NT2/D1 (cell line): ENCODE data around the gene GTF3A.

Experiments used
- DNase-seq: peaks from one replicate; pipeline ENCODE4 v3.0.0-alpha.2; 2011; ENCODE audit warnings: low read depth, low spot score
- H3K27me3 ChIP-seq: 2 replicates; pipeline ENCODE4 v1.6.0; 2011; ENCODE audit warnings: mild to moderate bottlenecking; ENCODE audit not compliant: insufficient read length, insufficient read depth
- H3K36me3 ChIP-seq: 2 replicates; pipeline ENCODE4 v1.6.1; 2011; ENCODE audit warnings: mild to moderate bottlenecking, low read length, mixed read lengths; ENCODE audit not compliant: insufficient read depth, insufficient read length
- H3K4me1 ChIP-seq: 2 replicates; pipeline ENCODE4 v1.5.1; 2011; ENCODE audit not compliant: insufficient read depth, insufficient read length
- H3K4me3 ChIP-seq: 2 replicates; pipeline ENCODE4 v1.5.1; 2011; ENCODE audit warnings: low read depth; ENCODE audit not compliant: insufficient read length
- H3K9ac ChIP-seq: 2 replicates; pipeline ENCODE4 v1.6.0; 2011; ENCODE audit warnings: low read depth; ENCODE audit not compliant: insufficient read length
- H3K9me3 ChIP-seq: 2 replicates; pipeline ENCODE4 v1.5.1; 2011; ENCODE audit warnings: mild to moderate bottlenecking, low read length; ENCODE audit not compliant: insufficient read depth
- SUZ12 ChIP-seq: IDR thresholded peaks from 2 replicates; pipeline ENCODE4 v1.6.1; 2011; ENCODE audit not compliant: insufficient read length, insufficient read depth; ENCODE audit errors: extremely low read depth
- YY1 ChIP-seq: IDR thresholded peaks from 2 replicates; pipeline ENCODE4 v1.6.1; 2011; ENCODE audit not compliant: insufficient read length, insufficient read depth
- ZNF274 ChIP-seq: IDR thresholded peaks from 2 replicates; pipeline ENCODE4 v1.6.1; 2011; ENCODE audit warnings: mild to moderate bottlenecking, low read depth, low read length

The GTF3A gene

DNA sequence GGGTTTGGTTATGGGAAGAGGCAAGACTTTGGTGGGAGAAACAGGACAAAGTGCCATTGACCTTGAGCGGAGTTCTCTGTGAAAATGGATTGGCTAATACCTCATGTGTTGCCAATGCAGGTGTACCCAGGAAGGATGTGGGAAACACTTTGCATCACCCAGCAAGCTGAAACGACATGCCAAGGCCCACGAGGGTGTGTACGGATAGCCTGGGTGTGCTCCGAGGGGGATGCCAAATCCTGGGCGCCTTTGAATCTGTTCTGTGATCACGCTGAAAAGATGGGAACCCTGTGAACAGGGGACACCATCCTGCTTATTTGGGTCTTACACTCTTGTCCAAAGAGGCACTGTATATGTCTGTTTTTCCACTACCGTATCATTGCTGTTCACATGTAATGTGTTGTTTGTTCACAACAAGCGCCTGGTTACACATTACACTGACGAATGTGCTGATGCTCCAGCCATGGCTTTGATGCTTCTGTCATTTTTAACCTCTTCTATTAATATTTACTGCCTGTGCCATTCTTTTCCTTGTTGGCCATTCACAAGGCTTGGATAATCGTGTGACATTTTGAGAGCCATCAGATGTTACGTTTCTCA, 8.3 kb downstream of the GTF3A start:
- TF ChIP-seq ZNF274 (no peak), YY1 (no peak), SUZ12 (no peak)

DNA sequence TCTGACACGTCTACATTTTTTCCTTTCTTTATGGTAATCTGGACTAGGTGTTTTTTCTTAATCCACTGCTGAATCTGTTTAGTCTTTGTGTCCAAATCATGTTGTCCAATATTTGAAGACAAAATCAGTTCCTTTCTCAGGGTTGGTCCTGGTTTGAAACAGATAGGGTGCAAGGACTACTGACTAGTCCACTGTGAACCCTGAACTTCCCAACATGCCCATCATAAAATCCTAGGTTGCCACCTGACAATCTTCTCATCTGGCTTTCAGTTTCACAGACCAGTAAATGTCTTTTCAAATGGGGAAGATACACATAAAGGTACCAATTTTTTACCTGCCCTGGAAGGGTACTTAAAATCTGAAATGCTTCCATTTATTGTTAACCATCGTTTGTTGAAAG, 12.7 kb downstream of the GTF3A start:
- TF ChIP-seq ZNF274 = no peak
- no peak for TF ChIP-seq YY1
- TF ChIP-seq SUZ12 = no peak
- Histone ChIP-seq H3K9ac (no peak overlapping the region), H3K4me3 (no peak overlapping the region), H3K27me3 (no peaks in the 10 kb centered on the region), H3K36me3 (peaks cover 46% of the 10 kb centered on the region), H3K4me1 (no peaks in the 10 kb centered on the region), H3K9me3 (no peaks in the 10 kb centered on the region)
- DNase-seq = no peak

More for the DNA sequence above, 8.3 kb downstream of the GTF3A start:
- no peak overlapping the region for H3K4me3 ChIP-seq
- H3K9ac ChIP-seq = no peak overlapping the region
- no peaks in the 10 kb centered on the region for H3K27me3 ChIP-seq
- no peak for DNase-seq
- H3K9me3 ChIP-seq = no peaks in the 10 kb centered on the region
- no peaks in the 10 kb centered on the region for H3K4me1 ChIP-seq
- H3K36me3 ChIP-seq = peaks cover 81% of the 10 kb centered on the region

DNA sequence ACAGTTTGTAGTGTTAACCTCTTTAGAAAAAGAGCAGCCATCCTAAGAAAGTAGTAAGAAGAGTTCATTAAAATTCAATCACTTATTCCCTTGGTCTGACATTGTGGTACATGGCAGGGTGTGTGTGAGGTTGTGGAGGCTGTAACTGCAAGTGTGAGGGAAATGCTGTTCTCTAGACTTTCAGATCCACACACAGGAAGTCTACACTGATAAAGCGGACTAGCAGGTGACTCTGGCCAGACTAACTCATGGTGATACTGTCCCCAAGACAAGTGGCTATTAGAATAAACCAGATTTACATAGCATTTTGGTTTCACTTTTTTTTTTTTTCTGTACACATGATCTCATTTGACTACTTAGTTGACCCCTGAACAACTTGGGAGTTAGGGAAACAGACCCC, 16.0 kb downstream of the GTF3A start:
- H3K4me3 ChIP-seq = no peak overlapping the region
- H3K9ac ChIP-seq = no peak overlapping the region
- H3K36me3 ChIP-seq = peaks cover 16% of the 10 kb centered on the region
- H3K4me1 ChIP-seq = no peaks in the 10 kb centered on the region
- H3K27me3 ChIP-seq = no peaks in the 10 kb centered on the region
- TF ChIP-seq SUZ12 (no peak), YY1 (no peak), ZNF274 (no peak)
- no peak for DNase-seq
- no peaks in the 10 kb centered on the region for H3K9me3 ChIP-seq

DNA sequence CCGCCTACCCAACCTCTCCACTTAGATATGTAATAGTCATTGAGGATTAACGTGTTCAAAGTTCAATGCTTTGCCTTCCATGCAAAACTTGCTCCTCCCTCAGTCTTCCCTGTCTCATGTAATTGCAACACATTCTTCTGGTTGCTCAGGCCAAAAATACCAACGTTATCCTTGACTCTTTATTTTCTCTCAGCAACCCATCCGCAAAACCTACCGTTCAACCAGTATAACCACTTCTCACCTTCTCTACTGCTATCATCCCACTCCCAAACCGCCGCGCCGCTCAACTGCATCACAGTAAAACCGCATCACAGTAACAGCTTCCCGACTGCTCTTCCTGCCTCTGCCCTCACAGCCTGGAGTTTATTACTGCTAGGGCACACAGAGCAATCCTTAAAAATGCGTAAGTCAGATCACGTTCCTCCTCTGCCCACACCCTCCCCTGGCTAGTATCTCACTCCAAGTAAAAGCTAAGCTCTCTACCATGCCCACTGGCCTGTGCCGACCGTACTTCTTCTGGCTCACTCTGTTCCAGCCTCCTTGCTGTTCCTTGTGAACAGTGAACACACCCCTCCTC, 17.7 kb downstream of the GTF3A start:
- no peak overlapping the region for H3K4me3 ChIP-seq
- no peaks in the 10 kb centered on the region for H3K27me3 ChIP-seq
- no peak for DNase-seq
- H3K4me1 ChIP-seq = no peaks in the 10 kb centered on the region
- no peak overlapping the region for H3K9ac ChIP-seq
- no peaks in the 10 kb centered on the region for H3K9me3 ChIP-seq
- no peak for TF ChIP-seq YY1
- TF ChIP-seq SUZ12 = no peak
- TF ChIP-seq ZNF274 = no peak
- peaks cover 8% of the 10 kb centered on the region for H3K36me3 ChIP-seq

DNA sequence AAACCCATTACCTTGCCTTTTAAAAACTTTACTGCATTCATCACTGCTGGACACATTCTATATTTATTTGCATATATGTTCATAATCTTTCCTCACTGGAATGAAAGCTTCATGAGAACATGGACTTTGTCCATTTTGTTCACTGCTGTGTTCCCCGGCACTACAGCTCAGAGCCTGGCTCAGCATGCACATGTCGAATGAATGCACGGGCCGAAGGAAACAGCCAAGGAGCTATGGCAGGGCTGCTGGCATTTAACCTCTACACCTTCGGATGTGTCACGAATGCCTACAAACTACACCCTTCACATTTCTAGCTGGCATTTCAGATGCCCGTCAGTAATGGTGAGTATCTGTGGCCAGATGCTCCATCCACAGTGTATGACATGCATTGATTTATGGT, 18.4 kb downstream of the GTF3A start:
- no peak for TF ChIP-seq SUZ12
- H3K36me3 ChIP-seq = peaks cover 7% of the 10 kb centered on the region
- no peaks in the 10 kb centered on the region for H3K9me3 ChIP-seq

DNA sequence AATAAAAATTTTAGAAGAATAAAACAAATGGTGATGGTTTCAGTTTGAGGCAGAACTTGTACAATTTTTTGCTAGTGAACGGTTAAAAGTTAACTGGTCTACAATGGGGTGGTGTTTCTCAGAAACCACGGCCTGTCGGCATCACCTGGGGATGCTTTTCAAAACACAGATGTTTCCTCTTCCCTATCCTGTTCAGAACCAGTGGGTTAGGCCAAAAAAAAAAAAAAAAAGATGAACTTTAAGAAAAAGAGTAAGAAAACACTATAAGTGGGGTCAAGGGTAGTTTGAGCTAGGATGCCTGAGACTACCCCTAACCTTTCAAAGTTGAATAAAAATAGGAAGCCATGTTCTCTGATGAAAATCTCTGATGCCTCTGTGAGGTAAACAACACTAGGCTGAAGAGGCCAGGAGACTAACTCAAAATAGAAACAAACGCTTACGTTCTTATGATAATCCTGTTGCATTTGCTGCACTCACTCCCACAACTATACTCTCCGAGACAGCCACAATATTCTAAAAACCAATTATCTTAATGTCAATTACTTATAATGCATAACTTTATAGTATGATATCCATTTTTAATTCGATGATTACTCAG, 22.7 kb downstream of the GTF3A start:
- DNase-seq = no peak
- TF ChIP-seq ZNF274 = no peak
- no peak for TF ChIP-seq YY1
- no peak for TF ChIP-seq SUZ12
- H3K4me3 ChIP-seq = no peak overlapping the region
- no peak overlapping the region for H3K9ac ChIP-seq
- peaks cover 11% of the 10 kb centered on the region for H3K27me3 ChIP-seq
- H3K9me3 ChIP-seq = no peaks in the 10 kb centered on the region
- no peaks in the 10 kb centered on the region for H3K4me1 ChIP-seq
- no peaks in the 10 kb centered on the region for H3K36me3 ChIP-seq

More for the DNA sequence above, 18.4 kb downstream of the GTF3A start:
- DNase-seq = no peak
- Histone ChIP-seq H3K4me1 (no peaks in the 10 kb centered on the region), H3K27me3 (no peaks in the 10 kb centered on the region), H3K9ac (no peak overlapping the region), H3K4me3 (no peak overlapping the region)

DNA sequence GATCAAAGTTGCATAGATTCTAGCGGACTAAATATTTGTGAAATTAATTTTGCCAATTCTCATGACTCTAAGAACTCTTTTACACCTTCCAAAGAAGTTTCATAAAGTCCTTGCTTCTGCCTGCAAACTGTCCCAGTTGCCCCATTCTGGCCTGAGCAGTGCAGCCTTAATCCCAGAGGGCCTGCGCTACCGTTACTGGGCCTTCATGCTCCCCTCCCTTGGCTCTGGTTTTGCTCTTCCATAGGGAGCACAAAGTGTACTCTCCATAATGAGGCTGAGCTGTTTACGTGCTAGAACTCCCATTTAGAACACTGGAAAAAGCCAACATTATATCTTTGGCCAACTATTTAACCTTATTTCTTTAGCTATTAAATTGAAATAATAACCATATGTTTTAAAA, 23.9 kb downstream of the GTF3A start:
- TF ChIP-seq ZNF274 = no peak
- no peak for TF ChIP-seq SUZ12
- TF ChIP-seq YY1 = no peak
- Histone ChIP-seq H3K4me1 (no peaks in the 10 kb centered on the region), H3K4me3 (no peak overlapping the region), H3K9ac (no peak overlapping the region), H3K27me3 (peaks cover 20% of the 10 kb centered on the region), H3K9me3 (no peaks in the 10 kb centered on the region), H3K36me3 (no peaks in the 10 kb centered on the region)
- DNase-seq = no peak
